NOMO-1 treated with DMSO at 0.1 percent for 48 hours (cell line): ENCODE data around the gene EIF5.

Source experiments
- DNase-seq: peaks from one replicate; lab custom pipeline; 2025; ENCODE audit not compliant: unreplicated experiment; lab: John Stamatoyannopoulos, UW

Gene EIF5

DNA sequence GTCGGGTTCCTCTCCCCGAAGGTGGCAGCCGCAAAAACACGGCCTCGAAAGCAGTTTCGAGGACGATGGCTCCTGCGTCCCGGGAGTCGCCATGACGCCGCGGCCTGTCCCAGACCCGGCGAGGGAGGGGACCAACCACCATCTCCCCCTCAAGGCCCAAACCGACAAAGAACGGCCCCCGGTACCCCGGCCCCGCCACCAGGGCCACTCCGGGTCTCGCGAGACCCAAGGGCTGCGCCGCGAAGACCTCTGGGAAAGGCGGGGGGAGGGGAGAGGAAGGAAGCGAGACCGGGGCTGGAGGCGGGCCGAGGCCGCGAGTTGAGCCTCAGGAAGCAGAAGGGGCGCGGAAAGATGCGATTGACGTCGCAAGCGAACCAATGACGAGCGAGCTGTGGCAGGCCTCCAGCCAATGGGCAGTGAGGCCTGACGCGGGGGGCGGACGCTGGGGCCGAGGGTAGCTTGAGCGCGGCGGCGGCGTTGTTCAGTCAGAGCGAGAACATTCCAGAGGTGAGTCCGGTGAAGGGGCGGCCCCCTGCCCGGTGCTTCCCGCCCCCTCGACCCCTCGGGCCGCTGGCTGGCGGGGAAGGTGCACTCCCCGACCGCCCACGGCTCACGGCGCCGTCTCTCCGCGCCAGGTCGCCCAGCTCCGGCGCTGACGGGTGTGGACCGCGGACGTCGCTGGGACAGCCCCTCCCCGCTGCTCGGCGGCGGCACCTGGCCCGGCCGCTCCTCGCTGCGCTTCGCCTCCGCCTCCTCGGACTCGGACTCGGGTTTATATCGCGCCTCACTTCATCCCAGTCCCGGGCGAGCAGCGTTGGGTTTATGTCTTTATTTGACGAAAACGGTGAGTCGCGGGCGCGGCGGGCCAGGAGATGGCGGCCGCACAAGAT lies at the start of gene EIF5:
EIF5 (plus strand) TSS at position 484 of the 890 bp plus-strand sequence. CDS start 1,624 bp downstream, outside the sequence.
- peak; percentile 98 for DNase-seq

DNA sequence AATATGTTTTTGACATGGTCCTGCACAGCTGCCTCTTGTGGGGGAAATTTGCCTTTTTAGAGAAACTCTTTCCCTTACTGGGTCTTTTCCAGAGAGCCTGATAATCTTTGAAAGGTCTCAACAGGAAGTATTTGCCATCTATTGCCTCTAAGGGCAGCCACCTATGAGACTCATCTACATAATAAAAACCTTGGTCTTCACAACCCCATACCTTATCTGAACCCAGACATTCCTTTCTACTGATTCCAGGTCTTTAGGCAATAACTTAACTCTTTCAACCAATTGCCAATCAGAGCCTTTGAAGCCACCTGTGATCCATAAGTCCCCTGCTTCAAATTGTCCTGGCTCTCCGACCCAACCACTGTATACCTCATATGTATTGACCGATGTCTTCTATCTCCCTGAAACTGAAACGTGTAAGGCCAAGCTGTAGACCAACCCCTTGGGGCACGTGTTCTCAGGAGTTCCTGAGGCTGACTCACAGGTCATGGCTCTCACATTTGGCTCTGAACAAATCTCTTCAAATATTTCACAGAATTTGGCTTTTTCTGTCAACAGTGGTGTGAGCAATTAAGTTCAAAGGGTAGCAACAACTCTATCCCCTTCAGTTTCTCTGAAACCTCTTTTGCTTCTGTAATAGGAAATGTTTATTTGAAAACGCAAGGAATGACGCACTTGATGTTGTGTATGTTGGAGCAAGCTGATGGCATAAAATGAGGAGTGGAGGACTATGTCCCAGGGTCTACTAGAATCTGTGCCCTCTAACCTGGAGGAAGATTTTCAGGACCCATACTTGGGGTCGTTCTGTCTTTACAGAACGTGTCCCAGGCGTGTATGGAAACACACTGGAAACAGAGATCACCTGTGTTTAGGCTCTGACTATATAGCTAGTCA lies 49.2 kb upstream of the EIF5 start:
- DNase-seq: no peak

DNA sequence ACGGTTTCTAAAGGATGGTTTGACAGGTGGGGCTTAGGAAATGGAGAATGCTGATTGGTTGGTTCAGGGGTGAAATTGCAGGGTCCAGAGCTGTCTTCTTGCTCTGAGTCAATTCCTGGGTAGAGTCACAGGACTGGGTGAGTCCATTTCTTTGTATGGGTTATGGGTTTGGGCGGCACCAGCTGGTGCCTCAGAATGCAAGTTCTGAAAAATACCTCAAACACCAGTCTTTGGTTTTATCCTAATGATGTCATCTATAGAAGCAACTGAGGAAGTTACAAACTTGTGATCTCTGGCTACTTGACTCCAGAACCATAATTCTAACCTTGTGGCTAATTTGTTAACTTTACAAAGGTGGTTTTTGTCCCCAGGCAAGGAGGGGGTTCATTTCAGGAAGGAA lies 47.6 kb upstream of the EIF5 start:
- no peak for DNase-seq

DNA sequence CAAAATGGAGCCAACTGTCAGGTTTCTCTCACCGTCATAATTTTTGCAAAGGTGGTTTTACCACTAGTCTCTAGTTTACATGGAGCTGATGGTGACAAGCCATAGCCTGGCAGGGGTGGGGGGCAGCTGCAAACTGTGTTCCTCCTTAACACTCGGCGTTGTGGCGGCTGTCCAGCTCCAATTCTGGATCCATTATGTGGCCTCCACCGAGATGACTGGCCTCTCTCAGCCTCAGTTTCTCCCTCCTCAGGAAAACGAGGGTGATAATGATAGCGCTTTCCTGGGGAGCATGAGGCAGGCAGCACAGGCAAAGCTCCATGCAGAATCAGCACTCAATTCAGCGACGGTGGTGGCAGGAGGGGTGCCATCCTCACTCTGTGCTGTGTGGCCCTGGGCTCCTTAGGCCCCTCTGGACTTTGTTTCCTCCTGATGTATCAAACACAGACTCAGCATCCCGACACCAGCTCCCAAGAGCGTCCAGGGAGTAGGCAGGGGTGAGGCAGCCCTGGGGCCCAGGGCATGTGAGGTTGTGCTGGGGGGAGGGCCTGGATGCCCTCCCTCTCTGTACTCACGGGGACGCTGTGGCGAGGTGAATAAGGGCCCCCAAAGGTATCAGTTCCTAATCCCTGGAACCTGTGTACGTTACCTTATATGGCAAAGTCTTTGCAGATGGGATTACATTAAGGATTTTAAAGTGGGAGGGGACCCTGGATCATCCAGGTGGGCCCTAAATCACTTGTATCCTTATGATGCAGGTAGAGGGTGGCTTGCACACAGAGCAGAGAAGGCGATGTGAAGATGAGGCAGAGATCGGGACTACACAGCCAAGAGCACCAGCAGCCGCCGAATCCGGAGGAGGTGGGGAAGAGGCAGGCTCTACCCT lies 46.8 kb upstream of the EIF5 start:
- no peak for DNase-seq

DNA sequence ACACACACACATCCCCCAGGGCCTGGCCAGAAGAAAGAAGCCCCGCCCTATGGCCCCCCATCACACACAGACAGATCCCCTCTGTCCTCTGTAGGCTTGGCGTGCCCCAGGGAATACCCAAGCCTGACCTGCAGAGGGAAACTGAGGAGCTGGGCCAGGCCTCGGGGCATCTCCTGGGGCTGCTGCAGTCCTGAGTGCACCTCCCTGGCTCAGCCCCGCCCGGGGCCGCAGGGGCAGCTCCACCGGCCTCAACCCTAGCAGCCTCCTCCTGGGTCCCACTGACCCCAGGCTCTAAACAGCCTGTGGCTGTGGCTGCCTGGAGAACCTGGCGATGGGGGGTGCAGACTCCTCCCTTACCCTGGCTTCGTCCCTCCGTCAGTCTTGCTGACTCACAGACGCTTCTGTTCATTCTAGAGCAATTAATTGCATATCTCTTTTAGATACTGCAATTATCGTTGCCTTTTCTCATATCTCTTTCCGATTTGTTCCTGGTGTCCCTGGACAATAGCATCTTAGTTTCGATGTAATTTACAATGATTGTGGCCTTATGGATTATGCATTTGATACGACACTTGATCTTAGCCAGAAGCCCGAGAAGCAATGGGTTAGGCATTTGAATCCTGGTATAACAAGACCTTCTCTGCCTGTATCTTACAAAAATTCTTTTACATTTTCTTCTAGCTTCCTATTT lies 45.8 kb upstream of the EIF5 start:
- DNase-seq: no peak

DNA sequence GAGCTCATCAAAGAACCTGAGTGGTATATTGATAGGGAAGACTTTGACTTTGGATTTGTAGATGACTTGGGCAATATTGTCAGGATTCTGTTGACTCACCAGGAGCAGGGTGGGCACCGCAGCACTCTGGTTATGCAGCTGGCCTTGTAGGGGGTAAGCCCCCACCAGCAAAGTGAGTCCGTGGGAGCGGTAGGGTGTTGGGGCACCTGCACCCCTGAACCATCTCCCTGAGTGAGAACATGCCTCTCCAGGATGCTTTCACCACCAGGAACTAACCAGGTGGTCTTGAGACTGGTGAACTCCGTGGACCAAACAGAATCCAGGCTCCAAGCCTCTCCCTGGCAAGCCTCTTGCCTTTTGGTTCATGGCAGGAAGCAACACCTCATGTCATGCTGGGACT lies 44.0 kb upstream of the EIF5 start:
- no peak for DNase-seq

DNA sequence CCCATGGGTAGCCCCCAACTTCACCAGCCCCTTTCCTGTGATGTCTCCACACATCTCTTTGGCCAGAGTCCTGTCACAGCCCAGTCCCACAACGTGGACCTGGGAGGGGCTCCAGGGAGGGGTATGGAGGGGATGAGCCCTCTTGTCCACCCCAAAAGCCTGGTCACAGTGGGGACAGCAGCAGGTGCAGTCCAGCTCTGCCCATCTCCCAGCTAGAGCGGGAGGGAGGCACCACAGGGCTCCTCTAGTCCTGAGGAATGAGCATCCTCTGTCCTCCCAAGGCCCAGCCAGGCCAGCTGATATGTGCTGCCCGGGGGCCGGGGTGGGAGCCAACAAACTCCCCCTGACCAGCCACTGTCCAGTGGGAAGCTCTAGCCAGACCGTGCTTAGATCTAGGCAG lies 43.5 kb upstream of the EIF5 start:
- DNase-seq: no peak

DNA sequence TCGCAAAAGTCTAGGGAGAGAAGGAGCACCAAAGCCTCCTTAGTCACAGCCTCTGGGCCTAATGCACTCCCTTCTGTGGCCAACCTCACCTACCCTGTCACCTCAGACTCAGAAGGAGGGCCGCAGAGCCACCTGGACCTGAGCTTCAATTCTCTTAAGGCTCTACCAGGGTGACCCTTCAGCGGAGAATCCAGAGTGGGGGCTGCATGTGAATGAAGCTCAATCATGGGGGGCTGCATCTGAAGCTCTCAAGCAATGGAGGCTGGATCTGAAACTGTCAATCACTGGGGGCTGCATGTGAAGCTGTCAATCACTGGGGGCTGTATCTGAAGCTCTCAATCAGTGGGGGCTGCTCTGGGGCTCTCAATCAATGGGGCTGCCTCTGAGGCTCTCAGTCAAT lies 43.1 kb upstream of the EIF5 start:
- no peak for DNase-seq

DNA sequence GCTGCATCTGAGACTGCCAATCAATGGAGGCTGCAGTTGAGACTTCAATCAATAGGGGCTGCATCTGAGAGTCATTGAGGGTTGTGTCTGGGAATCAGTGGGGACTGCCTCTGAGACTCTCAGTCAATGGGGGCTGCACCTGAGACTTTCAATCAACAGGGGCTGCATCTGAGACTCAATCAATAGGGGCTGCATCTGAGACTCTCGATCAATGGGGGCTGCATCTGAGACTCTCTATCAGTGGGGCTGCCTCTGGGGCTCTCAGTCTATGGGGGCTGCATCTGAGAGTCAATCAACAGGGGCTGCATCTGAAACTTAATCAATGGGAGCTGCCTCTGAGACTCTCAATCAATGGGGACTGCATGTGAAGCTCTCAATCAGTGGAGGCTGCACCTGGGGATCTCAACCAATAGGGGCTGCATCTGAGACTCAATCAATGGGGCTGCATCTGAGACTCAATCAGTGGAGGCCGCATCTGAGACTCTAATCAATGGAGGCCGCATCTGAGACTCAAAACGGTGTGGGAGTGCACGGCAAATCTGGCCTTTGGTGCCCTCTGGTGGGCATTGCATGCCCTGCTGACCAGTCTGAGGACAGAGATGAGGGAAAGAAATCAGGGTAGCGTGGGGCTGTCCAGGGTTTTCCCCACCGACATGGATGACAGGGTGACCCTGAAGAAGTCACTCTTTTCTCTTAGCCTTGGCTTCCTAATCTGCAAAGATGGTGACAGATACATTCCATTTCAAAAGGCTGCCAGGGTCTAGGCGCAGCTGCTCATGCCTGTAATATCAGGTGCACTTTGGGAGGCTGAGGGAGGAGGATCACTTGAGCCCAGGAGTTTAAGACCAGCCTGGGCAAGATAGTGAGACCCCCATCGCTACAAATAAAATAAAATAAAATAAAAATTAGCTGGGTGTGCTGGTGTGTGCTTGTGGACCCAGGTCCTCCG lies 41.3 kb upstream of the EIF5 start:
- DNase-seq: peak; percentile 46

DNA sequence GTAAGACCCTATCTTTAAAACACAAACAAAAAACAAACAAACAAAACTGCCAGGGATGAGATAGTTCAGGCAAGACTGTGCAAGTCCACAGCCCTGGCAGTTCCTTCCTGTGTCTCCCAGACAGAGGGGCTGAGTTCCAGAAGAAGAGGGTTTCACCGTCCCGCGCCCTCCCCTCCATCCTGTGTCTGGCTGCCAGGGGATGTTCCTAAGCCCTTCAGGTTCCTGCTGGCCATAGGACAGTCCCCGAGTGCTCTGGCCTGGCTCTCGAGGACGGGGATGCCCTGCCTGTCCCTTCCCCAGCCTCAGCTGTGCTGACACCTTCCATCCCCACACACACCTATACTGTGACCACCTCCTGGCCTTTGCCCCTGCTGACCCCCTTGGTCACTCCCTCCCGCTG lies 40.6 kb upstream of the EIF5 start:
- DNase-seq: no peak

DNA sequence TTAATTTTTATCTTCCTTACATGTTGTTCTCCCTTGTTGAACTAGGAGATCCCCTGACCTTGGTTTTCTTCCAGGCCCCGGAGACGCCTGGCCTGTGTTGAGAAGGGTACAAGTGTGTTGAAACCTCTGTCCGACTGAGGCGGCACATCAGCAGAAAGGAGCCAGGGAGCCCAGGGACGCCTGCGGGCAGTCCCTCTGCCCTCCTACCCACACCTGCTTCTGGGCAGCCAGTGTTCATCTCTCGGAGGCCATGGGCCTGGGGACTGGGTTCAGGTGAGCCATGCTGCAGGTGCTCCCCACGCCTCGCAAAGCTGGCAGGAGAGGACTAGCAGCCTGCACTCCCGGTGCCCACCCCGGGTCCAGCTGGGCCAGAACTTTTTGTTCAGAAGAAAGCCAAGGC lies 39.9 kb upstream of the EIF5 start:
- DNase-seq: no peak

DNA sequence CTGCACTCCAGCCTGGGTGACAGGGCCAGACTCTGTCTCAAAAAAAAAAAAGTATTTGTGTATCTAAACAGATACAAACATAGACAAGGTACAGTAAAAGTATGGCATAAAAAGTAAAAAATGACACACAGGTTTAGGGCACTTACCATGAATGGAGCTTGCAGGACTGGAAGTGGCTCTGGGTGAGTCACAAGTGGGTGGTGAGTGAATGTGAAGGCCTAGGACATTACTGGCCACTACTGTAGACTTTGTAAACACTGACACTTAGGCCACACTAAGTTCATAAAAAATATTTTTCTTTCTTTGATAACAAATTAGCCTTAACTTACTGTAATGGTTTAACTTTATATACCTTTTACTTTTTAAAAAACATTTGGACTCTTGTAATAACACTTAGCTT lies 38.0 kb upstream of the EIF5 start:
- no peak for DNase-seq

DNA sequence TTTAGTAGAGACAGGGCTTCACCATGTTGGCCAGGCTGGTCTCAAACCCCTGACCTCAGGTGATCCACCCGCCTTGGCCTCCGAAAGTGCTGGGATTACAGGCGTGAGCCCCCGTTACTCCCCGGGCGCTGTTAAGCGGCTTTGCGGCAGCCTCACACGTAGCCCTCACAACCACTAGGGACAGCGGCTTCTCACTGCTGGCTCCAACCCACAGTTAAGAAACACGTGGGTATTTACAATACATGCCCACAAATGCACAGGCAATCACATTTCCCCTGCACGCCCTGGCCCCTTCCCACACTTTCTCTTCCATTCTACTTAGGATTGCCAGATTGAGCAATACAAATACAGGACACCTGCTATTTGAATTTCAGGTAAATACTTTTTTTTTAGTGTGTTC lies 37.0 kb upstream of the EIF5 start:
- no peak for DNase-seq

DNA sequence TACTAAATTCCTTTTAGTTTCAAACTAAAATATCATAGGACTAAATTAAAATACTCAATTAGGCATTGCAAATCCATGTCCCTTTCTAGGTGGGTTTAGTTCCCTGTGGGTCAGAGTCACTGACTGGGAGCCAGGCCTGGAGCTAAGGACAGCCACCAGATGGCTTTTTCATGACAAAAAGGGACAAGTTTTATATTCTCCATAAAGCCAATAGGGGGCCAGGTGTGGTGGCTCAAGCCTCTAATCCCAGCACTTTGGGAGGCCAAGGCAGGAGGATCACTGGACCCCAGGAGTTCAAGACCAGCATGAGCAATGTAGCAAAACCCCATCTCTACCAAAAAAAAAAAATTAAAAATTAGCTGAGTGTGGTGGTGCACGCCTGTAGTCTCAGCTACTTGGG lies 35.4 kb upstream of the EIF5 start:
- DNase-seq: no peak

DNA sequence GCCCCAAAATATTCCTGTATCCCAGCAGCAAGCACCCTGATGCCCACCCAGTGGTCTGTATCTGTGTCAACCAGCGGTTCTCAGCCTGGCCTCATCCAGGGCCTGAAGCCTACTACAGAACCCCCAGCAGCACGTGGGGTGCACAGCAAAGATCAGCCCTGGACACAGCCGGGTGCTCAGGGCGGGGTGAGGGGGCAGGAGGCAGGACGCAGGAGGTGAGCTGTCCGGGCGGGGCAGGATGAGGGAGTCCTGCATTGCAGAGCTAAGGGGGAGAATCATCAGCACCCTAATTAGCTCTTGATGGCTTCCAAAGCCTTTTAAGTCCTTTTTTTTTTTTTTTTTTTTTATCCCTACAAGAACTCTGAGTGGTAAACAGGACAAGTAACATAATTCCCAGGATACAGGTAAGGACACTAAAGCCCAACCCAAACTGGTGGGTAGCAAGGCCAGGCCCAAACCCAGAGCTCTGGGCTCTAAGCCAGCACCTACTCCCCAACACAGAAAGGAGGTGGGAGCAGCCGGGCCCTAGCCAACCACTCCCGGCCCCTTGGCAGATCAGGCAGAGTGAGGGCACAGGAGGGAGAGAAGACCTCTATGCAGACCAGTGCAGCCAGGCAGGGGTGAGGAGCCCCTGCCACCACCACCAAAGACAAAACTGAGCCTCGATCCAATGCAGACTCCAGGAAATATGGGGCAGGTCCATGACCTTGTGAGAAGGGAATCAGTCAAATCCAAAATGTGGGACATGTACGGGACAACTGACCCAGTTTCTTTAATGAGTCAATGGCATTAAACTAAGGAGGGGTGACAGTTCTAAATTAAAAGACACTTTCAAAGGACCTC lies 32.3 kb upstream of the EIF5 start:
- no peak for DNase-seq

DNA sequence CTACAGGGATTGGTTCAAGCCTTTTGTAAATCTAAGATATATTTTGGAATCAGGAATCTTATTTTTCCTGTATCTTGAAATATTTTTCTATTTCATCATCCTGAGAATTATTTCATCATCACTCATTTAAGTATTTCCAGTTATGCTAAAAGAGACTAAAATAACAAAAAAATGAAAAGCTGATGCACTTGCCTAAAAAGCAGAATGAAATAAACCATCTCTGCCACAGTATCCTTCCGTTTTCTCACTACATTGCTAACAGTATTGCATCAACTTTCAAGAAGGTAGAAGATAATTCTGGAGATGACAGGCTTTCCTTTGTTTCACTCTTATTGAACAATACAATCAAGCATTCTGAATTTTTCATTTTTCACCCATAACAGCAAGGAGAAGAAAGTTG lies 31.1 kb upstream of the EIF5 start:
- peak; percentile 67 for DNase-seq

DNA sequence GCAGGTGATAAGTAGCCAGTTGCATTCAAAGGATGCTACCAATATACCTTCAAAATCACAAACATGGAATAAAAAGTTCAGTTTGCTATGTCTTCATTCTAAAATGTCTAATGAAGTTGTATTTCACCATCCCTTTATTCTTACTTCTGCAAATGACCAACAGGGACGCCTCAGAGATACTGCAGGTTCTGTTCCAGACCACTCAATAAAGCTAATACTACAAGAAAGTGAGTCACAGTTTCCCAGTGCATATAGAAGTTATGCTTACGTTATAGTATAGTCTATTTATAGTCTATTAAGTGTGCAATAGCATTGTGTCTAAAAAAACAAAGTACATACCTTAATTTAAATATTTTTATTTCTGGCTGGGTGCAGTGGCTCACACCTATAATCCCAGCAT lies 29.3 kb upstream of the EIF5 start:
- DNase-seq: peak; percentile 82
